GM11168 (cell line): ENCODE measurements around the gene UST.
"Not testable (repeated sequence)": the region's sequence is repeated elsewhere in the genome, so short reads cannot be mapped to it uniquely, and the experiment has no call there.

ENCODE experiments used
- in situ Hi-C: fragments of 300-500 bp; cut with MboI; formaldehyde crosslinking; loops from one replicate; pipeline ENCODE4 v1.12.0; 2022; ENCODE audit warnings: low sequenced_read_pairs; ENCODE audit not compliant: unreplicated experiment

UST gene

GRCh38 chr6:149020319-149020718 lies 273.5 kb downstream of the UST start:
- in situ Hi-C loops: no loop called here

- in situ Hi-C loops: no loop called here
Observed at GRCh38 chr6:149024361-149024760, 277.5 kb downstream of the UST start.

GRCh38 chr6:149025061-149025460 lies 278.2 kb downstream of the UST start:
- in situ Hi-C loops: no loop called here

GRCh38 chr6:149026530-149026942 lies 279.7 kb downstream of the UST start:
- in situ Hi-C loops: no loop called here

GRCh38 chr6:149027484-149027883 lies 280.7 kb downstream of the UST start:
- in situ Hi-C loops: no loop called here

GRCh38 chr6:149028767-149029405 lies 282.1 kb downstream of the UST start:
- in situ Hi-C loops: no loop called here

GRCh38 chr6:149031201-149031858 lies 284.5 kb downstream of the UST start:
- in situ Hi-C loops: loop anchor here (5.0 kb wide), 2 partner anchors 36 to 396 kb away; no protein-coding TSS in a partner anchor

- in situ Hi-C loops: loop anchor here (5.0 kb wide), 2 partner anchors 35 to 395 kb away; no protein-coding TSS in a partner anchor
Observed at GRCh38 chr6:149031859-149032598, 285.2 kb downstream of the UST start.

GRCh38 chr6:149032599-149033405 lies 286.0 kb downstream of the UST start:
- in situ Hi-C loops: loop anchor here (5.0 kb wide), 2 partner anchors 34 to 394 kb away; no protein-coding TSS in a partner anchor

GRCh38 chr6:149033454-149033853 lies 286.6 kb downstream of the UST start:
- in situ Hi-C loops: loop anchor here (5.0 kb wide), 2 partner anchors 34 to 394 kb away; no protein-coding TSS in a partner anchor

GRCh38 chr6:149035766-149036165 lies 288.9 kb downstream of the UST start:
- in situ Hi-C loops: no loop called here

- in situ Hi-C loops: no loop called here
Observed at GRCh38 chr6:149037051-149037671, 290.3 kb downstream of the UST start.

- in situ Hi-C loops: not testable (repeated sequence)
Observed at GRCh38 chr6:149039025-149039424, 292.2 kb downstream of the UST start.

GRCh38 chr6:149041953-149042352 lies 295.1 kb downstream of the UST start:
- in situ Hi-C loops: no loop called here

- in situ Hi-C loops: no loop called here
Observed at GRCh38 chr6:149043476-149044130, 296.8 kb downstream of the UST start.

- in situ Hi-C loops: no loop called here
Observed at GRCh38 chr6:149044528-149044927, 297.7 kb downstream of the UST start.

GRCh38 chr6:149045404-149045803 lies 298.6 kb downstream of the UST start:
- in situ Hi-C loops: no loop called here

- in situ Hi-C loops: no loop called here
Observed at GRCh38 chr6:149046164-149046821, 299.5 kb downstream of the UST start.

GRCh38 chr6:149046822-149047246 lies 300.0 kb downstream of the UST start:
- in situ Hi-C loops: no loop called here
